HG03457 (cell line): ENCODE measurements around the gene HINT3.
"Not testable (repeated sequence)": the region's sequence is repeated elsewhere in the genome, so short reads cannot be mapped to it uniquely, and the experiment has no call there.

Experiments used
- ATAC-seq: cut with Tn5 transposase; IDR thresholded peaks from one replicate; pipeline ENCODE4 v1.9.1; 2021; ENCODE audit warnings: moderate number of reproducible peaks; ENCODE audit not compliant: unreplicated experiment

The HINT3 gene

GRCh38 chr6:125995972-125996580 lies 39.5 kb downstream of the HINT3 start:
- ATAC-seq: peak; percentile 93

DNA sequence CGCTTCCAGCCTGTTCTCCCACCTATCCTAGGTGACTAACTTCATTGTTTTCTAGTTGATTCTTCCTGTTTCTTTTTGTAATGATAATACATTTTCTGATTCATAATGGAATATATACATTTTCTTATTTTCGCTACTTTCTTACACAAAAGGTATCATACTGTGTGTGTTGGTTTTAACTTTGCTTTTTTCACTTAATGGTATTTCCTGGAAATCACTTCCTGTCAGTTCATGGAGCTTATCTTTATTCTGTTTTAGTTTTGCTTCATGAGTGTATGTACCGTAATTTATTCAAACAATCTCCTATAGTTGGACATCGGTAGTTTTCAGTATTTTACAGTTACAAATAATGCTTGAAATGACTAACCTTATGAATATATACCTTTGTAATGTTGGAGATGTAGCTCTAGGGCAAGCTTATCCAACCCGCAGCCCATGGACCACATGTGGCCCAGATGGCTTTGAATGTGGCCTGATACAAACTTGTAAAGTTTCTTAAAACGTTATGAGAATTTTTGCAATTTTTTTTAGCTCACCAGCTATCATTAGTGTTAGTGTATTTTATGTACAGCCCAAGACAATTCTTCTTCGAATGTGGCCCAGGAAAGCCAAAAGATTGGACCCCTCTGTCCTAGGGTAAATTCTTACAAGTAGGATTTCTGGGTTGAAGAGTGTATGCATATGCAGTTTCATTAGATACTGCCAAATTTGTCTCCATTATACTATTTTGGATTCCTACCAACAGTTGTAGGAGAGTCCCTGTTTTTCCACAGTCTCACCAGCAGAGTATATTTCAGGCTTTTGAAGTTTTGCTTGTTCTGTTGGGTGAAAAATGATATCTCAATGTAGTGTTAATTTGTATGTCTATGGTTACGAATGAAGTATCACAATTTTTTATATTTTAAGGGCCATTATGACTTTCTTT lies 46.4 kb downstream of the HINT3 start:
- no peak for ATAC-seq

GRCh38 chr6:126007800-126008199 lies 51.2 kb downstream of the HINT3 start:
- ATAC-seq: no peak

GRCh38 chr6:126010040-126010439 lies 53.5 kb downstream of the HINT3 start:
- no peak for ATAC-seq

DNA sequence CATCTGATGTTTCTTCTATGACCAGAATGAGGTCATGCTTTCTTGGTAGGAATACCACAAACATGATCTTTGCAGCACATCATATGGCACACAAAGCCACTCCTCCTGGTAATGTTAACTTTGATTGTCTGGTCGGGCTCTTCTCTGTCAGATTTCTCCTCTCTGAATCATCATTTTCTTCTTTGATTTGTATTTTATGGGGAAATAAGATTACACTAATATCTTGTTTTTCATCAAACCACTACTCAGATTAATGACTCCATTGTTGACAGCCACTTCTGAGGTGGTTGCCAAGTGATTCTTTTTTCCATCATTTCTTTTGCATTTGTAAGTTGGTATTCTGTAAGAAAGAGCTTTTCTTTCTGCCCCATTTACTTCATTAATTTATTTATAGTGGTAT lies 59.3 kb downstream of the HINT3 start:
- ATAC-seq: no peak

GRCh38 chr6:126016591-126016990 lies 60.0 kb downstream of the HINT3 start:
- ATAC-seq: no peak

- no peak for ATAC-seq
These were observed 61.1 kb downstream of the HINT3 start for GRCh38 chr6:126017668-126018067.

DNA sequence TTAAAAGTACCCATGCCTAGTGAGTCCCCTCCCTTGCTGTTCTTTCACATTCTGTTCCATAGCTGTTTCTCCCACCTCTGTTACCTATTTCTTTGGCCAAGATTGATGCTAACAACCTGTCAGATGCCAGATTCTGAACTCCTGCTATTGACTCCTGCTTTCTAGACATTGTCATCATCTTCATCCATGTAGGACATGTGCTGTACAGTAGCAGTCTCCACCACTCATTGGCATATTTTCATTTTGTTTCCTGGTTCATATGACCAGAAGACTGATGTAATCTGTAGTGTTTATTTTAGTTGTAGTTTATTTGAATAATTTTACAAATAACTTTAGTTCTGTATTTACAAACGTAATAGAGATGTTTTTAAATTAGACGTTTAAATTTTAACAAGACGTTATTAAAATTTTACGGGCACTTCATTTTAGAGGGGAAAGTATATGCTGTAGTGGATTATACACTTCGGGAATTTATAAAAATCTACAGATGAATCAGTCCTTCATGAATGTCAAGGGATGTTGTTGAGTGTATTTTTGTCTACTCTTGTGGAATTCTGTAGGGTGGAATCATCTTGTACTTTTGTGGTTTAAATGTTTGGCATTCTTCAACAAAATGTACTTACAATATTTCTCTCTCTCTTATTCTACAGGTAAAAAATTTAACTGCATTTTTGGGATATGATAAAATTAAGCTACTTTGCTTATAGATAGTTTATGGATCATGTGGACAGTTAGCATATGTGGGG lies 63.9 kb downstream of the HINT3 start:
- no peak for ATAC-seq

DNA sequence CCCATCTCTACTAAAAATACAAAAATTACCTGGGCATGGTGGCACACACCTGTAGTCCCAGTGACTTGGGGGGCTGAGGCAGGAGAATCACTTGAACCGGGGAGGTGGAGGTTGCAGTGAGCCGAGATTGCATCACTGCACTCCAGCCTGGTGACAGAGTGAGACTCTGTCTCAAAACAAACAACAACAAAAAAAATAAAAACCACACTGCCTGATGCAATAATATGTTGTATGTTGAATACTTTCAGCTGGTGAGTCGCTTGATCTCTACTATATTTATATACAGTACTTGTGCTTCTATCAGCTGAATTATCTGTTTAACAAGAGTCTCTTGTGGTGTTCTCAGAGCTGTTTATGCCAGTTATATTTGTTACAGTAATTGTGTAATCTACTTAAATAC lies 66.9 kb downstream of the HINT3 start:
- not testable (repeated sequence) for ATAC-seq

DNA sequence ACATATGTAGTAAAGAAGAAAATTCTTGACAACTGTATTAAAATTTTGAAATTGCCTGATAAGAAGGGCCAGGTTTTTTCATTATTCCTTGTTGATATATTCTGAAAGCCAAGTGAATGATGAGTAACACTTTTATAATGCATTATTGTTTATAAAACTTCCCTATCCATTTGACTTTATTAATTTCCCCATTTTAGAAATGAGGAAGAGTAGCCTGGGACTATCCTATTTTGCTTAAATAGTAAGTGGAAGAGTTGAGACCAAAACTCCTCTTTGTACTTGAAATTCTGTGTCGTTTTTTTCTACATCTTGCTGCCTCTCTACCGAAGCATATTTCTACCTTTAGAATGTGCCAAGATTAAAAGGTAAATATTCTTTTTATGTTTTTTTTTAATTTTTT lies 69.4 kb downstream of the HINT3 start:
- no peak for ATAC-seq

GRCh38 chr6:126027601-126028000 lies 71.0 kb downstream of the HINT3 start:
- ATAC-seq: no peak
